SK-N-SH (cell line): ENCODE results near the gene NOS1. TPM values are rescaled to one million over a fixed set of nuclear protein-coding genes. Genes with fewer than 3 reads are reported as not detected.

Experiments used
- CTCF ChIA-PET: fragments of 300-600, 350-600 bp; formaldehyde crosslinking; extraction: SDS; loops from one replicate; lab custom pipeline; 2021; lab: Yijun Ruan, JAX
- POLR2A ChIA-PET: fragments of 350-600 bp; sonication (Branson Sonifier 250); formaldehyde crosslinking; extraction: SDS; loops from one replicate; lab custom pipeline; 2020; ENCODE audit warnings: antibody characterized with exemption, inconsistent platforms; lab: Yijun Ruan, JAX
- DNase-seq: peaks from one replicate; pipeline ENCODE4 v3.0.0; 2012
- H2AFZ ChIP-seq: fragments of 200-600 bp; sonication (generic); 2 replicates; pipeline ENCODE4 v1.8.1; 2016; ENCODE audit warnings: antibody characterized with exemption, mild to moderate bottlenecking, low read depth
- H3F3A ChIP-seq: fragments of 200-600 bp; sonication (generic); replicated peaks from 2 replicates; pipeline ENCODE3; 2016; ENCODE audit warnings: antibody characterized with exemption, mild to moderate bottlenecking; ENCODE audit not compliant: insufficient read depth
- H3K27ac ChIP-seq, 2 experiments: fragments of 200-500 bp in 1 of 2; fragments of 200-600 bp in 1 of 2; sonication (Bioruptor generic) in 1 of 2; sonication (generic), shearing (Covaris generic) in 1 of 2; 2 replicates each; pipeline versions ENCODE4 v1.5.1 to v1.6.1; 2014 to 2016; ENCODE audit warnings: low read depth in 2 of 2, inconsistent platforms in 1 of 2, low read length in 1 of 2, mild to moderate bottlenecking in 1 of 2, mixed read lengths in 1 of 2
- H3K27me3 ChIP-seq: fragments of 200-600 bp; sonication (generic), shearing (Covaris generic); 2 replicates; pipeline ENCODE4 v1.6.1; 2016; ENCODE audit warnings: mixed run types; ENCODE audit not compliant: insufficient read depth
- H3K36me3 ChIP-seq, 2 experiments: fragments of 200-500 bp in 1 of 2; fragments of 200-600 bp in 1 of 2; sonication (Bioruptor generic) in 1 of 2; sonication (generic) in 1 of 2; replicated peaks in 1 of 2; 2 replicates each; pipeline versions ENCODE3 to v1.5.1; 2014 to 2016; ENCODE audit warnings: low read length in 1 of 2, mild to moderate bottlenecking in 1 of 2; ENCODE audit not compliant: insufficient read depth in 2 of 2, control insufficient read depth in 1 of 2
- H3K4me1 ChIP-seq, 2 experiments: fragments of 200-500 bp in 1 of 2; fragments of 200-600 bp in 1 of 2; sonication (Bioruptor generic) in 1 of 2; sonication (generic), shearing (Covaris generic) in 1 of 2; 2 replicates each; pipeline versions ENCODE4 v1.5.1 to v1.6.1; 2014 to 2016; ENCODE audit warnings: low read depth in 1 of 2, low read length in 1 of 2, mixed run types in 1 of 2; ENCODE audit not compliant: insufficient read depth in 2 of 2, control insufficient read depth in 1 of 2
- H3K4me2 ChIP-seq: fragments of 200-600 bp; sonication (generic), shearing (Covaris generic); 2 replicates; pipeline ENCODE4 v1.6.1; 2017; ENCODE audit warnings: mixed run types
- H3K4me3 ChIP-seq, 2 experiments: fragments of 200-500 bp in 1 of 2; fragments of 200-600 bp in 1 of 2; sonication (Bioruptor generic) in 1 of 2; sonication (generic), shearing (Covaris generic) in 1 of 2; 2 replicates each; pipeline versions ENCODE4 v1.5.1 to v1.8.1; 2014 to 2016; ENCODE audit warnings: low read depth in 2 of 2, inconsistent platforms in 1 of 2, low read length in 1 of 2, mild to moderate bottlenecking in 1 of 2, mixed read lengths in 1 of 2, moderate library complexity in 1 of 2
- H3K79me2 ChIP-seq: fragments of 200-600 bp; sonication (generic); 2 replicates; pipeline ENCODE4 v1.8.1; 2017; ENCODE audit warnings: mild to moderate bottlenecking; ENCODE audit not compliant: insufficient read depth
- H3K9ac ChIP-seq: fragments of 200-600 bp; sonication (generic); 2 replicates; pipeline ENCODE4 v1.6.1; 2017; ENCODE audit warnings: mixed run types
- H3K9me2 ChIP-seq: fragments of 200-600 bp; sonication (generic); 2 replicates; pipeline ENCODE4 v1.6.1; 2017; ENCODE audit warnings: mixed run types
- H3K9me3 ChIP-seq: fragments of 200-600 bp; sonication (generic); 2 replicates; pipeline ENCODE4 v1.6.1; 2017; ENCODE audit warnings: mixed run types, mild to moderate bottlenecking, moderate library complexity
- H4K20me1 ChIP-seq: fragments of 200-600 bp; sonication (generic); 2 replicates; pipeline ENCODE4 v1.6.1; 2017; ENCODE audit warnings: mild to moderate bottlenecking, mixed run types; ENCODE audit not compliant: insufficient read depth
- CHD2 ChIP-seq: fragments of 150-350 bp; IDR thresholded peaks from 2 replicates; pipeline ENCODE4 v1.6.1; 2018; ENCODE audit warnings: low read length; ENCODE audit not compliant: partially characterized antibody
- CTCF ChIP-seq: fragments of 200-600 bp; sonication (generic); IDR thresholded peaks from 2 replicates; pipeline ENCODE4 v1.6.1; 2017; ENCODE audit warnings: antibody characterized with exemption, mild to moderate bottlenecking, moderate library complexity
- ELF1 ChIP-seq: IDR thresholded peaks from 2 replicates; pipeline ENCODE4 v1.4.0; 2012
- EP300 ChIP-seq, 2 experiments: IDR thresholded peaks; 2 replicates each; pipeline versions ENCODE4 v1.4.0 to v1.6.1; 2012; ENCODE audit warnings: borderline replicate concordance in 1 of 2, low read depth in 1 of 2, low read length in 1 of 2
- FOSL2 ChIP-seq: IDR thresholded peaks from 2 replicates; pipeline ENCODE4 v1.4.0; 2012; ENCODE audit warnings: low read depth, mild to moderate bottlenecking, moderate library complexity, borderline replicate concordance
- IRF3 ChIP-seq: fragments of 150-350 bp; IDR thresholded peaks from 2 replicates; pipeline ENCODE4 v1.6.1; 2016; ENCODE audit warnings: mild to moderate bottlenecking, low read depth, low read length
- MAX ChIP-seq: IDR thresholded peaks from 2 replicates; pipeline ENCODE4 v1.4.0; 2012; ENCODE audit warnings: low read depth
- MEF2A ChIP-seq: IDR thresholded peaks from 2 replicates; pipeline ENCODE4 v1.4.0; 2012; ENCODE audit warnings: low read depth, borderline replicate concordance
- MXI1 ChIP-seq: IDR thresholded peaks from 2 replicates; pipeline ENCODE4 v1.6.1; 2012; ENCODE audit warnings: mild to moderate bottlenecking, low read depth, low read length, improper control_type of control experiment
- NFIC ChIP-seq: IDR thresholded peaks from 2 replicates; pipeline ENCODE4 v1.4.0; 2012; ENCODE audit warnings: borderline replicate concordance
- NRF1 ChIP-seq: IDR thresholded peaks from 2 replicates; pipeline ENCODE4 v1.6.1; 2012; ENCODE audit warnings: low read depth, mild to moderate bottlenecking, low read length
- PBX3 ChIP-seq: IDR thresholded peaks from 2 replicates; pipeline ENCODE4; 2012
- RAD21 ChIP-seq: IDR thresholded peaks from 2 replicates; pipeline ENCODE4 v1.6.1; 2012; ENCODE audit warnings: mild to moderate bottlenecking, low read length
- REST ChIP-seq: IDR thresholded peaks from 2 replicates; pipeline ENCODE4 v1.6.1; 2012; ENCODE audit warnings: mild to moderate bottlenecking, low read depth, low read length, moderate library complexity
- TAF1 ChIP-seq: IDR thresholded peaks from 2 replicates; pipeline ENCODE4 v1.6.1; 2012; ENCODE audit warnings: low read depth, mild to moderate bottlenecking, low read length, moderate library complexity, borderline replicate concordance
- TEAD4 ChIP-seq: IDR thresholded peaks from 2 replicates; pipeline ENCODE4 v1.4.0; 2012; ENCODE audit warnings: mild to moderate bottlenecking, borderline replicate concordance; ENCODE audit not compliant: insufficient read depth
- USF1 ChIP-seq: IDR thresholded peaks from 2 replicates; pipeline ENCODE4 v1.4.0; 2012; ENCODE audit warnings: low read depth, borderline replicate concordance
- USF2 ChIP-seq: fragments of 150-350 bp; IDR thresholded peaks from 2 replicates; pipeline ENCODE4 v1.6.1; 2017; ENCODE audit warnings: antibody characterized with exemption, low read length, low read depth, borderline replicate concordance
- whole genome bisulfite sequencing: methylation state at CpG from one replicate; pipeline ENCODE4 v1.1.6; 2017; ENCODE audit warnings: low lambda C conversion rate; 5-methylcytosine and 5-hydroxymethylcytosine counted together
- polyA plus RNA-seq, 3 experiments: library from polyadenylated mRNA; depleted of rRNA; stranded (reverse); fragments of >200 nt; gene quantifications; 2 replicates each; pipeline ENCODE4 v1.2.3, GENCODE V29; 2012

Gene NOS1
- polyA plus RNA-seq, 1 of the 3 experiments (the other 2 are of a cell fraction), result 0.02 TPM

GRCh38 chr12:117395766-117396165 is 34.3 kb upstream of the NOS1 start:
- no peak overlapping the region for H2AFZ ChIP-seq
- no peaks in the 10 kb centered on the region for H3K9me2 ChIP-seq
- H3F3A ChIP-seq, result no peaks in the 10 kb centered on the region
- POLR2A ChIA-PET, result no interaction called here
- no peak for DNase-seq
- no peaks in the 10 kb centered on the region; a peak in 1 of 4 replicates for H3K4me1 ChIP-seq
- H3K27ac ChIP-seq, result no peak overlapping the region
- no peak overlapping the region for H3K9ac ChIP-seq
- TF ChIP-seq MEF2A (no peak), MXI1 (no peak), MAX (no peak), CHD2 (no peak), TEAD4 (no peak), FOSL2 (no peak), NFIC (no peak), USF2 (no peak)
- no peaks in the 10 kb centered on the region for H3K36me3 ChIP-seq
- H3K79me2 ChIP-seq, result no peaks in the 10 kb centered on the region
- no peaks in the 10 kb centered on the region for H4K20me1 ChIP-seq
- no peak overlapping the region for H3K4me3 ChIP-seq
- CTCF ChIA-PET, result interaction anchor here (1.6 kb wide), 1 partner anchor 29 kb away, joined by 4 read pairs; no protein-coding TSS in a partner anchor
- no peaks in the 10 kb centered on the region for H3K27me3 ChIP-seq
- H3K9me3 ChIP-seq, result no peaks in the 10 kb centered on the region
- H3K4me2 ChIP-seq, result no peak overlapping the region

GRCh38 chr12:117394491-117394890 is 33.1 kb upstream of the NOS1 start:
- Histone ChIP-seq H3K27ac (no peak overlapping the region), H2AFZ (no peak overlapping the region), H3K4me2 (no peak overlapping the region), H3K79me2 (no peaks in the 10 kb centered on the region), H3K9me3 (no peaks in the 10 kb centered on the region), H3K9ac (no peak overlapping the region), H3K36me3 (no peaks in the 10 kb centered on the region), H3K4me1 (peaks cover 0 to 7% of the 10 kb centered on the region in 2 experiments; a peak in 1 of 4 replicates), H3K9me2 (no peaks in the 10 kb centered on the region), H4K20me1 (no peaks in the 10 kb centered on the region), H3K4me3 (no peak overlapping the region), H3F3A (no peaks in the 10 kb centered on the region), H3K27me3 (no peaks in the 10 kb centered on the region)
- ChIA-PET CTCF (interaction anchor here (0.7 to 1.1 kb wide), 4 partner anchors 9 to 443 kb away, joined by 3 to 4 read pairs (median 3); no protein-coding TSS in a partner anchor), POLR2A (no interaction called here)
- DNase-seq, result no peak
- WGBS, result 9% methylated on average over 1 of the region's 1 CpG
- no peak for TF ChIP-seq RAD21
- no peak for TF ChIP-seq NRF1
- TF ChIP-seq FOSL2, result no peak
- no peak for TF ChIP-seq IRF3
- no peak for TF ChIP-seq REST
- TF ChIP-seq CTCF, result no peak
- TF ChIP-seq EP300 (IDR thresholded peaks at IDR 0.05; ENCODE audit: borderline replicate concordance in 1 of 2, low read depth in 1 of 2, low read length in 1 of 2), result no peak
- TF ChIP-seq ELF1, result no peak
- TF ChIP-seq MEF2A, result no peak
- TF ChIP-seq PBX3, result no peak
- no peak for TF ChIP-seq USF1
- TF ChIP-seq CHD2, result no peak
- TF ChIP-seq MXI1, result no peak
- no peak for TF ChIP-seq TAF1
